ENCODE results near the gene SLF1. TPM values are rescaled to one million over a fixed set of nuclear protein-coding genes. Genes with fewer than 3 reads are reported as not detected.

The SLF1 gene
- total and polyA plus RNA-seq, 9 of the 15 experiments (the other 6 are each of a cell fraction or from before 2014, with no cell fraction given): 9.8 to 31.1 (median 16.3) TPM

DNA sequence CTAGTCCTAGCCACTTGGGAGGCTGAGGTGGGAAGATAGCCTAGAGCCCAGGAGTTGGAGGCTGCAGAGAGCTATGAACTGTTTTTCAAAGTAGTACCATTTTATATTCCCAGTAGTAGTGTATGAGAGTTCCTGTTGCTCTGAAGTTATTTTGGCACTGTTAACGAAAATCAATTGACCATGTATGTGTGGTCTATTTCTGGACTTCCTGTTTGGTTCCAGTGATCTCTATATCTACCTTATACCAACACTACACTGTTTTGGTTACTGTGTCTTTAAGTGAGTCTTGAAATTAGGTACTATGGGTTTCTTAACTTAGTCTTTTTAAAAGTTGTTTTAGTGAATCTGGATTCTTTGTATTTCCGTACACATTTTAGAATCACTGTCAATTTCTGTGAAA is 13.6 kb downstream of the SLF1 start (continued):
- TF ChIP-seq POLR2AphosphoS5 (IDR thresholded peaks at IDR 0.05; ENCODE audit: control insufficient read depth, insufficient read depth, low read depth, low read length) (no peak), NEUROD1 (IDR thresholded peaks at IDR 0.05; ENCODE audit: borderline replicate concordance, low read depth, low read length, partially characterized antibody) (no peak), BCL6 (CRISPR knock-in tag; IDR thresholded peaks at IDR 0.05) (no peak), NFXL1 (CRISPR knock-in tag; IDR thresholded peaks at IDR 0.05) (no peak), DMBX1 (CRISPR knock-in tag; IDR thresholded peaks at IDR 0.05; ENCODE audit: borderline replicate concordance) (no peak)
- TF ChIP-seq, protein P1, sequence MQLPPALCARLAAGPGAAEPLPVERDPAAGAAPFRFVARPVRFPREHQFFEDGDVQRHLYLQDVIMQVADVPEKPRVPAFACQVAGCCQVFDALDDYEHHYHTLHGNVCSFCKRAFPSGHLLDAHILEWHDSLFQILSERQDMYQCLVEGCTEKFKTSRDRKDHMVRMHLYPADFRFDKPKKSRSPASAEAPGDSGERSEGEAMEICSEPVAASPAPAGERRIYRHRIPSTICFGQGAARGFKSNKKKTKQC (CRISPR knock-in tag; IDR thresholded peaks at IDR 0.05): no peak

DNA sequence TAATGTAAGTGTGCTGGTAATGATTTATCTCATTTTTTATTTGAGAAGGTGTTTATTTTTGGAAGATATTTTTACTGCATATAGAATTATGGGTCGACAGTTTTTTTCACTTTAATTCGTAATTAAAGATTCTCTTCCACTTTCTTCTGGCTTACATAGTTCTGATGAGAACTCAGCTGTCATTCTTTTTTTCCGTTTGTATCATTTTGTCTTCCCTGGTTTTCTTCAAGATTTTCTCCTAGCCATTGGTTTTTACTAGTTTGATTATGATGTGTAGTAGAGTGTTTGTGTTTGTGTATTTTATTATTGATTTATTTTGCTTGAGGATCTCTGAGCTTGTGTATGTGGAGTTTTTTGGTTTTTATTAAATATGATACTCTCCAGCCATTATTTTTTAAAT is 21.7 kb downstream of the SLF1 start:
- H3K27me3 ChIP-seq (ENCODE audit: control insufficient read depth in 2 of 2, insufficient read depth in 2 of 2, low read length in 2 of 2): no peaks in the 10 kb centered on the region
- ChIA-PET POLR2A (interaction anchor here (0.7 kb wide), 1 partner anchor 9 kb away, joined by 3 read pairs; no protein-coding TSS in a partner anchor), CTCF (ENCODE audit: low intra/inter-chr PET ratio) (no interaction called here)
- no peak overlapping the region for H3K27ac ChIP-seq (ENCODE audit: extremely low read depth, low read depth, low read length)
- intact Hi-C loops (cut with micrococcal nuclease) (no loop called here), in situ Hi-C loops (cut with MboI) (no loop called here)
- WGBS (ENCODE audit: insufficient coverage, low coverage, missing lambda C conversion rate): 95% methylated on average over 3 of the region's 3 CpGs
- no peak overlapping the region for H3K9ac ChIP-seq (ENCODE audit: insufficient read depth in 1 of 2, low read depth in 2 of 2, low read length in 2 of 2)
- FAIRE-seq (no peak), ATAC-seq (no peak), DNase-seq (ENCODE audit: extremely low read depth in 1 of 4, low spot score in 3 of 4) (no peak)
- no peaks in the 10 kb centered on the region for H3K9me1 ChIP-seq (ENCODE audit: control insufficient read depth, insufficient read depth, low read length)
- H3K4me2 ChIP-seq (ENCODE audit: insufficient read depth, low read length): no peak overlapping the region
- no peaks in the 10 kb centered on the region for H4K20me1 ChIP-seq (replicated peaks; ENCODE audit: control insufficient read depth, insufficient read depth, low read length)
- no TSS peak for BruUV-seq (replicated peaks)
- H3K4me3 ChIP-seq: no peak overlapping the region
- H3K36me3 ChIP-seq (ENCODE audit: control insufficient read depth, insufficient read depth, low read length): peaks cover 37% of the 10 kb centered on the region; the same call in 2 of the 3 replicates
- no peak overlapping the region for H2AFZ ChIP-seq (ENCODE audit: low read depth, low read length)
- H3K4me1 ChIP-seq (replicated peaks in 1 of 2; ENCODE audit: control insufficient read depth in 2 of 2, insufficient read depth in 2 of 2, low read length in 2 of 2): no peaks in the 10 kb centered on the region
- peaks cover 22% of the 10 kb centered on the region for H3K79me2 ChIP-seq (ENCODE audit: control insufficient read depth, insufficient read depth, low read length)
- peaks cover 7% of the 10 kb centered on the region; the same call in 1 of the 2 replicates for H3K9me3 ChIP-seq (replicated peaks; ENCODE audit: control insufficient read depth, insufficient read depth, low read depth, low read length)
- TF ChIP-seq POLR2G (IDR thresholded peaks at IDR 0.05; ENCODE audit: low read depth, low read length): no peak
- TF ChIP-seq CCAR2 (IDR thresholded peaks at IDR 0.05; ENCODE audit: low read depth, low read length): no peak
- no peak for TF ChIP-seq FUS (optimal IDR thresholded peaks at IDR 0.05; ENCODE audit: low read depth, low read length)
- TF ChIP-seq, protein P2, sequence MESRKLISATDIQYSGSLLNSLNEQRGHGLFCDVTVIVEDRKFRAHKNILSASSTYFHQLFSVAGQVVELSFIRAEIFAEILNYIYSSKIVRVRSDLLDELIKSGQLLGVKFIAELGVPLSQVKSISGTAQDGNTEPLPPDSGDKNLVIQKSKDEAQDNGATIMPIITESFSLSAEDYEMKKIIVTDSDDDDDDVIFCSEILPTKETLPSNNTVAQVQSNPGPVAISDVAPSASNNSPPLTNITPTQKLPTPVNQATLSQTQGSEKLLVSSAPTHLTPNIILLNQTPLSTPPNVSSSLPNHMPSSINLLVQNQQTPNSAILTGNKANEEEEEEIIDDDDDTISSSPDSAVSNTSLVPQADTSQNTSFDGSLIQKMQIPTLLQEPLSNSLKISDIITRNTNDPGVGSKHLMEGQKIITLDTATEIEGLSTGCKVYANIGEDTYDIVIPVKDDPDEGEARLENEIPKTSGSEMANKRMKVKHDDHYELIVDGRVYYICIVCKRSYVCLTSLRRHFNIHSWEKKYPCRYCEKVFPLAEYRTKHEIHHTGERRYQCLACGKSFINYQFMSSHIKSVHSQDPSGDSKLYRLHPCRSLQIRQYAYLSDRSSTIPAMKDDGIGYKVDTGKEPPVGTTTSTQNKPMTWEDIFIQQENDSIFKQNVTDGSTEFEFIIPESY (CRISPR knock-in tag; IDR thresholded peaks at IDR 0.05): no peak
- no peak for TF ChIP-seq ZNF668 (CRISPR knock-in tag; IDR thresholded peaks at IDR 0.05)
- no peak for TF ChIP-seq KDM2B (CRISPR knock-in tag; IDR thresholded peaks at IDR 0.05)
- TF ChIP-seq SMAD1 (IDR thresholded peaks at IDR 0.05; ENCODE audit: low read depth, low read length, partially characterized antibody): no peak
- no peak for TF ChIP-seq PTTG1 (tag; IDR thresholded peaks at IDR 0.05; ENCODE audit: low read depth)
- TF ChIP-seq BRF1 (IDR thresholded peaks at IDR 0.05; ENCODE audit: borderline replicate concordance, extremely low read depth, insufficient read length): no peak
- TF ChIP-seq, protein P3, sequence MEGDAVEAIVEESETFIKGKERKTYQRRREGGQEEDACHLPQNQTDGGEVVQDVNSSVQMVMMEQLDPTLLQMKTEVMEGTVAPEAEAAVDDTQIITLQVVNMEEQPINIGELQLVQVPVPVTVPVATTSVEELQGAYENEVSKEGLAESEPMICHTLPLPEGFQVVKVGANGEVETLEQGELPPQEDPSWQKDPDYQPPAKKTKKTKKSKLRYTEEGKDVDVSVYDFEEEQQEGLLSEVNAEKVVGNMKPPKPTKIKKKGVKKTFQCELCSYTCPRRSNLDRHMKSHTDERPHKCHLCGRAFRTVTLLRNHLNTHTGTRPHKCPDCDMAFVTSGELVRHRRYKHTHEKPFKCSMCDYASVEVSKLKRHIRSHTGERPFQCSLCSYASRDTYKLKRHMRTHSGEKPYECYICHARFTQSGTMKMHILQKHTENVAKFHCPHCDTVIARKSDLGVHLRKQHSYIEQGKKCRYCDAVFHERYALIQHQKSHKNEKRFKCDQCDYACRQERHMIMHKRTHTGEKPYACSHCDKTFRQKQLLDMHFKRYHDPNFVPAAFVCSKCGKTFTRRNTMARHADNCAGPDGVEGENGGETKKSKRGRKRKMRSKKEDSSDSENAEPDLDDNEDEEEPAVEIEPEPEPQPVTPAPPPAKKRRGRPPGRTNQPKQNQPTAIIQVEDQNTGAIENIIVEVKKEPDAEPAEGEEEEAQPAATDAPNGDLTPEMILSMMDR (IDR thresholded peaks at IDR 0.05 in 2 of 3, conservative IDR thresholded peaks at IDR 0.05 in 1 of 3; ENCODE audit: insufficient read depth in 2 of 3, low read depth in 1 of 3, low read length in 3 of 3): no peak
- TF ChIP-seq ZFP36 (IDR thresholded peaks at IDR 0.05; ENCODE audit: low read depth, low read length, partially characterized antibody): no peak
- TF ChIP-seq SAFB2 (IDR thresholded peaks at IDR 0.05; ENCODE audit: borderline replicate concordance, low read depth, low read length, severe bottlenecking): no peak

All from K562 (cell line).